HG02759 (cell line): ENCODE results near the gene ATR.
A peak's percentile ranks its signal among the peaks of the same experiment; 100 is the strongest.
"Not testable (repeated sequence)": the region's sequence is repeated elsewhere in the genome, so short reads cannot be mapped to it uniquely, and the experiment has no call there.

ENCODE experiments used
- ATAC-seq: cut with Tn5 transposase; IDR thresholded peaks from one replicate; pipeline ENCODE4 v1.9.1; 2021; ENCODE audit warnings: mild to moderate bottlenecking, moderate library complexity; ENCODE audit not compliant: unreplicated experiment

Gene ATR

GRCh38 chr3:142595581-142595950 lies 17.0 kb upstream of the ATR start:
- ATAC-seq, result no peak

GRCh38 chr3:142595141-142595540 lies 16.6 kb upstream of the ATR start:
- ATAC-seq, result no peak

DNA sequence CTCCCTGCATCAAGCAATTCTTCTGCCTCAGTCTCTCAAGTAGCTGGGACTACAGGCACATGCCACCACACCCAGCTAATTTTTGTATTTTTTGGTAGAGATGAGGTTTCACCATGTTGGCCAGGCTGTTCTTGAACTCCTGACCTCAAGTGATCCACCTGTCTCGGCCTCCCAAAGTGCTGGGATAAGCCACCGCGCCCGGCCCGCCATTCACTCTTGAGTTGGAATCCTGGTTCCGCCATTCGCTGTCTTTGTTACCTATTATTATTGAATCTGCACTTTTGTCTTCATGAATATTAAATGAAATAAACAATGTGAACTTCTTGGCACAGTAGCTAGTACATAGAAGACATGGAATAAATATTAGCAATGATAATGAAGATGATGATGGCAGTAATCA lies 13.7 kb upstream of the ATR start:
- not testable (repeated sequence) for ATAC-seq

- no peak for ATAC-seq
Observed at GRCh38 chr3:142588703-142589102, 10.2 kb upstream of the ATR start.

- peak; percentile 75 for ATAC-seq
Observed at GRCh38 chr3:142586803-142587406, 8.4 kb upstream of the ATR start.

DNA sequence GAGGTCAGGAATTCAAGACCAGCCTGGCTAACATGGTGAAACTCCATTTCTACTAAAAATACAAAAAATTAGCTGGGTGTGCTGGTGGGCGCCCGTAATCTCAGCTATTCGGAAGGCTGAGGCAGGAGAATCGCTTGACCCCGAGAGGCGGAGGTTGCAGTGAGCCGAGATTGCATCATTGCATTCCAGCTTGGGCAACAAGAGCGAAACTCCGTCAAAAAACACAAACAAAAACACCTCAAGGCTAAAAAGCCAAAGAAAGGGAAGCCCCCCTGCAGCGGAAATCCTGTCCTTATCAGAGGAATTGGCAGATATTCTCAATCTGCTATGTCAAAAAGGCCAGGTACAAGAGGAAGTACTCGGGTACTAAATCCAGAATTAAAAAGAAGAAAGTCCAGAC lies 2.5 kb upstream of the ATR start:
- ATAC-seq, result not testable (repeated sequence)

GRCh38 chr3:142580061-142580423 lies 1.5 kb upstream of the ATR start:
- no peak for ATAC-seq

DNA sequence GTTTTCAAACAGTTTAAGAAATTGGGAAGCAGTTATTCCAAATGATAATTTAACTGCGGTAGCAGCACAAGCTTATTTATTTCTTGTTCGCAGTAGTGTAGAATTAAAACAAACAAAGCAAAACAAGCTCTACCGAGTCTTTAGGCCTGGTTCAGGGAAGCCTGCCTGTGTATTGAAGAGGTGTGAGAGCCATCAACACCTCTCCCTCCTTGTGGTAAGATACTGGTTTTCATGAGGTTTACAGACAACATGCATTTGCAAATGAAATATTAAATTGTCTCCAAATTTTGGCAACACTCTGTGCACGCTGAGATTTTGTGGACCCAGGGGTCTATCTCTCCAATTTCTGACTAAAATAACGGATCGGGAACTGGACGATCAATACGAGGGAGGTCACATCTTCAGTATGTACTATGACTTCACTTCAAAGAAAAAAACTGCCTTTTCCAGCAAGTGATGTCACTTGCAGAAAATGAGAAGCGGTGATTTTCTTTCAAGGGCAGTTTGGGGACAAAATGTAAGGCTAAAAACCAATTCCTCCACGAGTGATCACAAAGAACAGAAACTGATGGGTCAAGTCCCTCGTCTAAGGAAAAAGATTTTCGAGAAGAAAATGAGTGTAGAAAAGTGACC lies 721 bp downstream of the ATR start:
- no peak for ATAC-seq

DNA sequence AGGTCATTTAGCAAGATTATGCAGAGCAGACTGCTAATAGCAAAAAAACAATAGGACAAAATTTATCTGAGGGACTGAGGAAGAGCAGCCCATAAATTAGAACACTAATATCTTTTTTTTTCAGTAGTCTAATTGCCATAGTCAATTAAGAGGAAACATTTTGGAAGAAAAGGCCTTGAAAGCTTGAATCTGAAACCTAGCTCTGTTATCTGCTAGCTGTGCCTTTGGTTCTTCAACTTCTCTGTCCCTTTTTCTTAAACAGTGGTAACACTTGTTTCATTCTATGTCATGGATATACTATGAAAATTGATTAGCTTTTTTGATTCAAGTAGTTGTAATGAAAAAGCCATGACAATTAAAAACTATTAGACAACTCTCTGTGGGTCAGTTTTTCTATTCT lies 1.7 kb downstream of the ATR start:
- no peak for ATAC-seq

DNA sequence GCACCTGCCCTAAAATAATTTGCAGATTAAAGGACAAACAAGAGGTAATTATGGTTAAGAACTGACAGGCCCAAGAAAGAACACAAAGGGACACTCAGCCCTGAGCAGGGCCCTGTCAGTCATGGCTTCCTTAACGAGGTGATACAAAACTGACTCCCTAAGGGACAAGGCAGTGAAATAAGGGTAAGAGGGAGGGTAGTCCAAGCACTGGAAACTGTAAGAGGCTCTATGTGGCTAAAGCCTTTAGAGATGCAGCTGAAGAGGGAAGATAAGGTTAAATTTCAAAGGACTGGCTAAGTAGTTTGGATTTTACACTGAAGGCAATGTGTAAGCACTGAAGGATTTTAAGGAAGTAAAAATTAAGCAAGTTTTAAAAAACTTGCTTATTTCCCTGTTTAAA lies 3.9 kb downstream of the ATR start:
- no peak for ATAC-seq

DNA sequence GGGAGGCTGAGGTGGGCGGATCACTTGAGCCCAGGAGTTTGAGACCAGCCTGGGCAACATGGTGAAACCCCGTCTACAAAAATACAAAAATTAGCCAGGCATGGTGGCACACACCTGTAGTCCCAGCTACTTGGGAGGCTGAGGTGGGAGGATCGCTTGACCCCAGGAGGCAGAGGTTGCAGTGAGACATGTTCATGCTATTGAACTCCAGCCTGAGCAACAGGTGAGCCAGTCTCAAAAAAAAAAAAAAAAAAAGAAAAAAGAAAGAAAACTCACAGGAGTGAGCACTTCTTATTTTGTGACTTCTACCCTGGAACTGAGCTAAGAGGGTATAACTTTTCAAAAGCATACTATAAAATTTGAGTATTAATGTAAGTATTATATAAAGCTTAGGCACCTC lies 4.3 kb downstream of the ATR start:
- ATAC-seq, result not testable (repeated sequence)

DNA sequence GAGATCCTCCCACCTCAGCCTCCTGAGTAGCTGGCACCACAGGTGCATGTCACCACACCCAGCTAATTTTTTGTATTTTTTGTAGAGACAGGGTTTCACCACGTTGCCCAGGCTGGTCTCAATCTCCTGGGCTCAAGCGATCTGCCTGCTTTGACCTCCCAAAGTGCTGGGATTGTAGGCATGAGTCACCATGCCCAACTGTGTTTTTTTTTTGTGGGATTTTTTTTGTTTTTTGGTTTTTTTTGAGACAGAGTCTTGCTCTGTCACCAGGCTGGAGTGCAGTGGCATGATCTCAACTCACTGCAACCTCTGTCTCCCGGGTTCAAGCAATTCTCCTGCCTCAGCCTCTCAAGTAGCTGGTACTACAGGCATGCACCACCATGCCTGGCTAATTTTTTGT lies 9.1 kb downstream of the ATR start:
- not testable (repeated sequence) for ATAC-seq

DNA sequence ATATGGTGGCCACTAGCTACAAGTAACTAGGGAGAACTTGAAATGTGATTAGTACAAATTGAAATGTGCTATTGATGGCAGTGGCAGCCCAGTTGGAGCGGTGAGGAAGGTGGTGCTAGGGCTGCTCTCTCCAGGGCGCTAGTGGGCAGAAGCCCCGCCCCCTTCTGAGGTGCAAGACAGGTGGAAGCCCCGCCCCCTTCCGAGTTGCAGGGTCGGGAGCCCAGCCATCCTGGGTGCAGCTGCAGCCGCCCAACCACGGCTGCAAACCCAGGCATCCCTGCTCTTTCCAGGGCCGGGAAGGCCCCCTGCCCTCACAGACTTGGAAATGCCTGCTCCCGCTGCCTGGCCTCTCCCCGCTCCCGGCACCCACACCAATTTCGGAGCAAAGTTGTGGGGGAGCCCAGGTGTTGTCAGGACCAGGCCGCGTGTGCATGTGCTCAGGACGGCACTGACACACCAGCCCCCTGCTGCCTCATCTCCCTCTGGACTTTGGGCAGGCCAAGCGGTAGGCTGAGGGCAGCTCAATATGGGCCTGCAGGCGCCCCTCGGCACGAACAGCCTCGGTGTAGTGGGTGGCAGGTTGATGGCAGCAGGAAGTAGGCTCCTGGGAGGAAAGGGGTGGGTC lies 10.0 kb downstream of the ATR start:
- ATAC-seq, result no peak

DNA sequence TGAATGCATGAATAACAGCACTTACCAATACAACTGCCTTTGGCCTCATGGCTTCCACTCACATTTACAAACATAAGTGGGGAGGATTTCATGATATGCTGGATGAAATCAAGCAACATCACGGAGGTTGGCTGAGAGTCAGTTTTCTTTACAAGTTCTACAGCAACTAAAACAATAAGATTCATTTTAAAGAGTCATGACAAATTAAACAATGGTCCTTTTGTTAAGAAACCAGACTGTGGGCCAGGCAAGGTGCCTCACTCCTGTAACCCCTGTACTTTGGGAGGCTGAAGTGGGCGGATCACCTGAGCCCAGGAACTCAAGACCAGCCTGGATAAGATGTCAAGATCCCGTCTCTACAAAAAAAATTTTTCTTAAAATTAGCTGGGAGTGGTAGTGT lies 12.4 kb downstream of the ATR start:
- no peak for ATAC-seq

GRCh38 chr3:142563496-142563997 lies 15.0 kb downstream of the ATR start:
- no peak for ATAC-seq

- no peak for ATAC-seq
Observed at GRCh38 chr3:142560118-142560517, 18.4 kb downstream of the ATR start.

DNA sequence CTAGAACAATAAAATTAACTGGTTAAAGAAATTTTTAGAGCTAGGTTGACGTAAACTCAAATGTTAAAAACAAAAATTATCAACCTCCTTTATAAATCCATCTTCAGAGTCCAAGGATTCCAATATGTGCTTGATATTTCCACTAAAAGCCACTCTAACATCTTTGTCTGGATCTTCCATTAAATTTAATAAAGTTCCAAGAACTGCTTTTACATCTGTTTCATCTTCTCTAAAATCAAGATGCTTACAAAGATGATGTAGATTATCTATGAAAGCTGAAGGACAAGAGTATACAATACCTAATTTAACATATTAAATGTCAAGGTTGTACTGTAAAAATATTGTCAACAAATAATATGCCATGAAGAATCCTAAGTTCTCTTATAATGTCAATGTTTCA lies 24.8 kb downstream of the ATR start:
- ATAC-seq, result no peak

- ATAC-seq, result not testable (repeated sequence)
Observed at GRCh38 chr3:142552579-142552978, 26.0 kb downstream of the ATR start.

DNA sequence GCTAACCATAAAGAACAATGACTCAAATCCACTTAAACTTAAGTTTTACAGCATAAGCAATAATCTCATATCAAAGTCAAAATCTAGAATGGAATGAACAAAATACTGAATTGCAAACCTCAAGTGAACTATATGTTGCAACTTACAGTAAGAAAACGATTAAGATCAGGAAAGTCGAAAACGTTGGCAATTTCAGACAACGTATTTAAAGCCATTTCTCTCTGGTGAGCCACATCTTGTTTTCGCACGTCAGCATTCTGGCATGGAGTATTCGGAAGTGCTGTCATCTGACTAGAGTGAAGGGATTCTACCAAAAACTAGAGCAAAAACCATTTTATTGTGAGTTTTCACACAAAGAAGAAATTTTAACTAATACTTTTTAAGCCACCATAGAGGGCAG lies 28.5 kb downstream of the ATR start:
- ATAC-seq, result no peak

DNA sequence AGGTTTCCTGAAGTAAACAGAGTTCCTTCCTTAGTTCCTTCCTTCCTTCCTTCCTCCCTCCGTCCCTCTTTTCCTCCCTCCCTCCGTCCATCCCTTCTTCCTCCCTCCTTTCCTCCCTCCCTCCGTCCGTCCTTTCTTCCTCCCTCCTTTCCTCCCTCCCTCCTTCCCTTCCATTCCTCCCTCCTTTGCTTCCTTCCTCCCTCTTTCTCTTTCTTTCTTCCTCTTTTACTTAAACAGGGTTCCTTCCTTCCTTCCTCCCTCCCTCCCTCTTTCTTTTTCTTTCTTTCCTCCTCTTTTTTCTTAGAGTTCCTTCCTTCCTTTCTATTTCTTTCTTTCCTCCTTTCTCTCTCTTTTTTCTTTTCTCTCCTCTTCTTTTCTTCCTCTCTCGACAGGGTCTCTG lies 35.2 kb downstream of the ATR start:
- ATAC-seq, result no peak

GRCh38 chr3:142542054-142542453 lies 36.5 kb downstream of the ATR start:
- ATAC-seq, result no peak

DNA sequence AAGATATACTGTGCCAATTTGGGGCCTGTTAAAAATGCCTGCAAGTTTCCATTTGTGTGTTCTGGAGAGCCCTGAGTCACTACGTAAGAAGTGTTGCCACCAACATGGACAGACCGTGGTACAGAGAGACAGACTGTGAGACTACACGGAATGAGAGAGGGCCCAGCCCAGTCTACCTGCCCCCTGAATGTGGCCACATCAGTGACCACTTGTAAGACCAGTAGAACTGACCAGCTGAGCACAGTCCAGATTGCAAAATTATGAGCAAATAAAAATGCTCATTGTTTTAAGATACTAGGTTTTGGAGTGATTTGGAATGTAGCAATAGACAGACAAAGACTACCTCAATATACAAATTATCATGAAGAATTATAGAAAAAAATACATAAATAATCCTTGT lies 42.0 kb downstream of the ATR start:
- no peak for ATAC-seq

DNA sequence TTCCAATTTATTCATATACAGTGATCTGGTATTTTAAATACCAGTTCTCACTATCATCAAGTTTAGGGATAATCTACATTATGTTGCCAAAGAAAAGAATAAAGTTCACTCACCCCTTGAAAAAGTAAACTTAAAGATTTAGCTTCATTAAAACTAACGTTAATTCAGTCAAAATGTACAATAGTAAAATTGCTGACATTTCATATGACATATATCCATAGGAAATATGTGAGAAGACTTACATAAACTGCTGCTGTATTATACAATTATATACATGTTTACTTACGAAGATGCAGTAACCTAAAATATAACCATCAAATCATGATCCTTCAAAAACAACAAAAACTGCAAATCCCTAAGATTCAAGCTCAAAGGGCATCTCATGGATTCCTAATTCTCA lies 44.0 kb downstream of the ATR start:
- no peak for ATAC-seq
